Suprapubic skin (tissue), 4 donors: ENCODE measurements around the gene PRXL2A. TPM values are rescaled to one million over a fixed set of nuclear protein-coding genes. Genes with fewer than 3 reads are reported as not detected.
A peak's percentile ranks its signal among the peaks of the same experiment; 100 is the strongest.

Experiments
- DNase-seq, 2 donors: peaks; one replicate each; pipeline ENCODE4 v3.0.0-alpha.2; 2019; ENCODE audit warnings: low spot score in 2 of 2
- H3K27ac ChIP-seq: fragments of 200-600 bp; sonication (generic); one replicate; pipeline ENCODE4 v1.5.1; 2019
- H3K27me3 ChIP-seq: fragments of 200-600 bp; sonication (generic); one replicate; pipeline ENCODE4 v1.5.1; 2019
- H3K36me3 ChIP-seq: fragments of 200-600 bp; sonication (generic); one replicate; pipeline ENCODE4 v1.5.1; 2019
- H3K4me1 ChIP-seq: fragments of 200-600 bp; sonication (generic); one replicate; pipeline ENCODE4 v1.5.1; 2019
- H3K4me3 ChIP-seq: fragments of 200-600 bp; sonication (generic); one replicate; pipeline ENCODE4 v1.5.1; 2019; ENCODE audit warnings: mild to moderate bottlenecking
- H3K9me3 ChIP-seq: fragments of 200-600 bp; sonication (generic); one replicate; pipeline ENCODE4 v1.5.1; 2019
- EP300 ChIP-seq: sonication (generic); formaldehyde crosslinking; IDR thresholded peaks from one replicate; pipeline ENCODE4 v1.6.1; 2017; ENCODE audit warnings: antibody characterized with exemption
- POLR2A ChIP-seq, 2 donors: fragments of 450-650 bp; IDR thresholded peaks; one replicate each; pipeline ENCODE4 v1.6.1; 2017; ENCODE audit warnings: antibody characterized with exemption in 2 of 2, mild to moderate bottlenecking in 2 of 2, moderate library complexity in 2 of 2
- POLR2AphosphoS5 ChIP-seq, 3 donors: sonication (generic); formaldehyde crosslinking; IDR thresholded peaks; one replicate each; pipeline ENCODE4 v1.6.1; 2017; ENCODE audit warnings: antibody characterized with exemption in 3 of 3
- WGBS: methylation state at CpG from one replicate; pipeline ENCODE4 v1.1.5; 2018; 5-methylcytosine and 5-hydroxymethylcytosine counted together
- total RNA-seq, 4 donors: library from RNA; depleted of rRNA; stranded (reverse); fragments of >200 nt; gene quantifications; one replicate each; pipeline ENCODE4 v1.1.0, GENCODE V29; 2016
- TF ChIP-seq, protein P1 (sequence below), 2 donors: fragments of 200-600 bp in 1 of 2; fragments of 450-650 bp in 1 of 2; sonication (generic) in 1 of 2; IDR thresholded peaks; one replicate each; pipeline ENCODE4 v1.5.1; 2016 to 2019; ENCODE audit warnings: antibody characterized with exemption in 2 of 2, mild to moderate bottlenecking in 1 of 2, moderate library complexity in 1 of 2

Gene PRXL2A
- total RNA-seq, 4 donors from 2014 or later, result 91.0 to 106 (median 105) TPM

DNA sequence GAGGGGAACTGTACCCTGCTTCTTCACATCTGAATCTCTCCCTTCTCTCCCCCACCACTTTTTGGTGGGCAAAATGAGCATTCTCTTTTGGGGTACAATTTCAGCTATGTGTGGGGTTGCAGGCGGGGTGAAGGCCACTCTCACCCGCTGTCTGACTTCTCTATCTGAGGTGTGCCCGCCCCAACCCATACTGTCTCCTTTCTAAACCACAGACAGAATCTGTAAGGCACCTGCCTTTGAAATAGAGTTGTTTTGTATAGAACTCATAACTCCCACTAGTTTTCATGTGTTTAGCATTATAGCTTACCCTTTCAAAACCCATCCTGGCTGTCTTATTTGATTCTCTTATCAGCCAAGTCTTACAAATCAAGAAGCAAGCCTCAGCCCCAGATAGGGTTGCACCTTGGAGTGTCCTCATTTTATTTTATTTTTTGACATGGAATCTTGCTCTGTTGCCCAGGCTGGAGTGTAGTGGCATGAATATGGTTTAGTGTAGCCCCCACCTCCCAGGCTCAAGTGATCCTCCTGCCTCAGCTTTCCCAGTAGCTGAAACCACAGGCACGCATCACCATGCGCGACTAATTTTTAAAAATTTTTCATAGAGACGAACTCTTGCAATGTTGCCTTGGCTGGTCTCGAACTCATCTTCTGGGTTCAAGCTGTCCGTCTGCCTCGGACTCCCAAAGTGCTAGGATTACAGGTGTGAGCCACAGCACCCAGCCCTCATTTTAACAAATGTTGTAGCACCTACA, 57.7 kb downstream of the PRXL2A start:
- peaks cover 7% of the 10 kb centered on the region for H3K36me3 ChIP-seq
- WGBS, result 85% methylated on average over 10 of the region's 10 CpGs
- H3K27me3 ChIP-seq, result no peaks in the 10 kb centered on the region
- no peak for DNase-seq
- H3K27ac ChIP-seq, result peak overlapping the region; percentile 88
- H3K4me3 ChIP-seq, result peak overlapping the region; percentile 36
- TF ChIP-seq, protein P1, sequence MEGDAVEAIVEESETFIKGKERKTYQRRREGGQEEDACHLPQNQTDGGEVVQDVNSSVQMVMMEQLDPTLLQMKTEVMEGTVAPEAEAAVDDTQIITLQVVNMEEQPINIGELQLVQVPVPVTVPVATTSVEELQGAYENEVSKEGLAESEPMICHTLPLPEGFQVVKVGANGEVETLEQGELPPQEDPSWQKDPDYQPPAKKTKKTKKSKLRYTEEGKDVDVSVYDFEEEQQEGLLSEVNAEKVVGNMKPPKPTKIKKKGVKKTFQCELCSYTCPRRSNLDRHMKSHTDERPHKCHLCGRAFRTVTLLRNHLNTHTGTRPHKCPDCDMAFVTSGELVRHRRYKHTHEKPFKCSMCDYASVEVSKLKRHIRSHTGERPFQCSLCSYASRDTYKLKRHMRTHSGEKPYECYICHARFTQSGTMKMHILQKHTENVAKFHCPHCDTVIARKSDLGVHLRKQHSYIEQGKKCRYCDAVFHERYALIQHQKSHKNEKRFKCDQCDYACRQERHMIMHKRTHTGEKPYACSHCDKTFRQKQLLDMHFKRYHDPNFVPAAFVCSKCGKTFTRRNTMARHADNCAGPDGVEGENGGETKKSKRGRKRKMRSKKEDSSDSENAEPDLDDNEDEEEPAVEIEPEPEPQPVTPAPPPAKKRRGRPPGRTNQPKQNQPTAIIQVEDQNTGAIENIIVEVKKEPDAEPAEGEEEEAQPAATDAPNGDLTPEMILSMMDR (IDR thresholded peaks at IDR 0.05), result no peak
- TF ChIP-seq POLR2A (IDR thresholded peaks at IDR 0.05) (no peak), EP300 (no peak), POLR2AphosphoS5 (IDR thresholded peaks at IDR 0.05) (no peak)
- no peaks in the 10 kb centered on the region for H3K9me3 ChIP-seq
- H3K4me1 ChIP-seq, result peaks cover 100% of the 10 kb centered on the region

DNA sequence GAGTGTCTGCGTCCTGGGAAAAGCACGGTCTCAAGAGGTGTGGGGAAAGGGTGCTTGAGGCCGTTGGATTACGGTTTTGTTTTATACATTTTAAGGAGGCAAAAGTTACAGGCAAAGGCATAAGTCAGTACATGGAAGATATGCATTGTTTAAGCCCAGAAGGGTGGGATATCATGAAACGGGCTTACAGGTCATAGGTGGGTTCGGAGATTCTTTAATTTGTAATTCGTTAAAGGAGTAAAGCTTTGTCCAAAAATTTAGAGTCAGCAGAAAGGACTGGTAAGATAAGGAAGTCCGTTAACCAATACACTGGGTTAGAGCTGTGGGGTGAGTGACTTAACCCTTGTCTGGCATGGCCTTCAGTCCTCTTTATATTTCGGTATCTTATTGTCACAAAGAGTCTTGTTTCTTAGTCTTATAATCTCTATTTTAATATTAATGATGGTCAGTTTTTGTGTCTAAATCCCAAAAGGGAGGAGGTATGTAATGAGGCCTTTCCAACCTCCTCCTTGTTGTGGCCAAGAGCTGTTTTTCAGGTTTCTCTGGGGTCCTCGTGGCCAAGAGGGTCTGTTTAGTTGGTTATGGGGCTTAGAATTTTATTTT, 58.5 kb downstream of the PRXL2A start:
- TF ChIP-seq EP300, result no peak
- no peak for TF ChIP-seq POLR2A (IDR thresholded peaks at IDR 0.05)
- no peak for TF ChIP-seq POLR2AphosphoS5 (IDR thresholded peaks at IDR 0.05)
- TF ChIP-seq, protein P1 (IDR thresholded peaks at IDR 0.05), result no peak
- Histone ChIP-seq H3K9me3 (no peaks in the 10 kb centered on the region), H3K4me1 (peaks cover 100% of the 10 kb centered on the region), H3K4me3 (peak overlapping the region; percentile 12), H3K36me3 (peaks cover 7% of the 10 kb centered on the region), H3K27ac (peak overlapping the region; percentile 88), H3K27me3 (no peaks in the 10 kb centered on the region)
- WGBS, result 69% methylated on average over 10 of the region's 10 CpGs
- DNase-seq, result no peak

DNA sequence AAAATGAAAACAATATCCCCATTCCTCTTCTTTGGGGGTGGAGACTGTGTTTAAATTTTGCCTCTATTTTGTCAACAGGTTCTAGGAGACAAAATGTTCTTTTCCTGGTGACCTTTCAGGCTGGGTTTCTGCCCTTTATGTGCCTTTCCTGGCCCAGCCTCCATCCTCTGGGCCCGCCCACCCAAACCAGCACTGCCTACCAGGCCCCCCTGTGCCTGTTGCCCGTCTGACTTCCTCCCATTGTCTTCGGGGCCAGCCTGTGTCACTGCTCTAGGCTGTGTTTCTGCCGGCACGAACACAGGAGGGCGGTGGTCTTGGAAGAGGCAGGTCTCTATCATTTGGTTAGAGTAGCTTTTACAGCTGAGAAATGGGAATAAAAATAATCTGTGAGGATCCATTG, 59.7 kb downstream of the PRXL2A start:
- Histone ChIP-seq H3K4me3 (peak overlapping the region; percentile 12), H3K27ac (peak overlapping the region; percentile 88), H3K27me3 (no peaks in the 10 kb centered on the region), H3K36me3 (peaks cover 7% of the 10 kb centered on the region), H3K4me1 (peaks cover 100% of the 10 kb centered on the region), H3K9me3 (no peaks in the 10 kb centered on the region)
- 33% methylated on average over 6 of the region's 6 CpGs for WGBS
- TF ChIP-seq POLR2A (IDR thresholded peaks at IDR 0.05) (no peak), POLR2AphosphoS5 (IDR thresholded peaks at IDR 0.05) (peak in 1 of 3 donors; percentile 65)
- peak; percentile 82 to 87 for DNase-seq

DNA sequence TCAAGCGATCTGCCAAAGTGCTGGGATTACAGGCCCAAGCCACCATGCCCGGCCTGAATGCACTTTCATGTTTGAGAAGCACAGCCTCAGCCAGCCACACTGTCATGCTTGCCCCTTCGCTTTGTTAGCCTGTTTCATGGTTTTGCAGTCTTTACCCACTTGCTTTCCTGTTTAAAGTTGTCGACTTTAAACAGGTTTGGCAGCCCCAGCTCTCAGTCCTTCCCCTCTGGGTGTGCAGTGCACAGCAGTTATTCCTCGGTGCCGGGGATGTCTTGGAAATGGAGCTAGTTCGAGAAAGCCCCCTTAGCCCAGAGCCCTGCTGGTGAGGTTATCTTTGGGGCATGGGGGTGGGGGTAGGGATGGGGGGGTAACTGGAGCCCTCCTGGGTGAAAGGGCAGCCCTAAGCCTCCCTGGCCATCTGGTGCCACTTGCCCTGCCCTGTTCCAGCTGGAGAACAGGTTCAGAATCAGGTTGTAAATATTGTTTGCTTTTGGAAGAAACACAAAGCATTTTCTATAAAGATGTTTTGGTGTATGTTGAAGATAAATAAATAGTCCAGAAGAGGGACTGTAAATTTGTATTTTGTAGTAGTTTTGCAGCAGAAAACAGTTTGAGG, 60.6 kb downstream of the PRXL2A start:
- Histone ChIP-seq H3K27me3 (no peaks in the 10 kb centered on the region), H3K4me1 (peaks cover 100% of the 10 kb centered on the region), H3K4me3 (peak overlapping the region; percentile 0), H3K36me3 (peaks cover 7% of the 10 kb centered on the region), H3K9me3 (no peaks in the 10 kb centered on the region), H3K27ac (peak overlapping the region; percentile 88)
- 42% methylated on average over 7 of the region's 7 CpGs for WGBS
- TF ChIP-seq EP300 (no peak), POLR2A (IDR thresholded peaks at IDR 0.05) (no peak), POLR2AphosphoS5 (IDR thresholded peaks at IDR 0.05) (no peak)
- TF ChIP-seq, protein P1 (IDR thresholded peaks at IDR 0.05), result no peak
- DNase-seq, result no peak

DNA sequence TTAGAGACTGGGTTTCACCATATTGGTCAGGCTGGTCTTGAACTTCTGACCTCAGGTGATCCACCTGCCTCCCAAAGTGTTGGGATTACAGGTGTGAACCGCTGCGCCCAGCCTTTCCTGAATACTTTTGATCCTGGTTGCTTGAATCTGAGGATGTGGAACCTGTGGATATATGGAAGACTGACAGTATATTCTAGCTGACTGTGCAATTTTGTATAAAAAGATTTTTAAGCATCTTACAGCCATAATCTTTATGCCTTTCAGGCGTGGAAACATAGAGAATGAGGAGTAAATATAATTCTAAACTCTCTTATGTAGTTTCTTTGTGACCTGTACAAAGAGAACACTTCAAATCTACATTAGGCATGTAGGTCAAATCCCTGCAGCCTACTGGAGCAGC, 61.9 kb downstream of the PRXL2A start:
- 97% methylated on average over 3 of the region's 3 CpGs for WGBS
- H3K4me3 ChIP-seq, result no peak overlapping the region
- peaks cover 99% of the 10 kb centered on the region for H3K4me1 ChIP-seq
- no peak for DNase-seq
- peak overlapping the region; percentile 88 for H3K27ac ChIP-seq
- no peaks in the 10 kb centered on the region for H3K27me3 ChIP-seq
- TF ChIP-seq POLR2AphosphoS5 (IDR thresholded peaks at IDR 0.05) (no peak), POLR2A (IDR thresholded peaks at IDR 0.05) (no peak), EP300 (no peak)
- TF ChIP-seq, protein P1 (IDR thresholded peaks at IDR 0.05), result no peak
- peaks cover 7% of the 10 kb centered on the region for H3K36me3 ChIP-seq
- H3K9me3 ChIP-seq, result no peaks in the 10 kb centered on the region
